Urinary bladder (tissue), 2 donors: ENCODE data around the gene MPLKIP. TPM values are rescaled to one million over a fixed set of nuclear protein-coding genes. Genes with fewer than 3 reads are reported as not detected.

ENCODE experiments used
- polyA plus RNA-seq: library from polyadenylated mRNA; stranded (reverse); fragments of 200-250 nt; gene quantifications from one replicate; pipeline ENCODE4 v1.2.3, GENCODE V29; 2013
- small RNA-seq: library from RNA; depleted of rRNA; stranded (forward); fragments of <200 nt; gene quantifications from one replicate; pipeline ENCODE3, GENCODE V24; 2014
- total RNA-seq: library from RNA; depleted of rRNA; stranded (reverse); fragments of >200 nt; gene quantifications from one replicate; pipeline ENCODE4 v1.2.3, GENCODE V29; 2014
- donor health status: healthy.

Gene MPLKIP
- total and polyA plus RNA-seq, 2 donors, result 10.3 to 37.1 TPM

Small RNA genes within 50 kb of the gene (small RNA-seq; reads per million reads assigned to genes)
- gene AC006023.1 (not detected), gene AC006023.2 (not detected)

Other genes with a start within 250 kb of the MPLKIP start
- 149 TPM for gene CDK13, start 184.4 kb downstream of the MPLKIP start, total RNA-seq
- 17.5 TPM for gene CDK13, start 184.4 kb downstream of the MPLKIP start, polyA plus RNA-seq
- gene SUGCT, start 383 bp upstream of the MPLKIP start, total RNA-seq, result 8.3 TPM
- gene SUGCT, start 383 bp upstream of the MPLKIP start, polyA plus RNA-seq, result 3.3 TPM